H1 (cell line): ENCODE measurements around the gene SYNPO. TPM values are rescaled to one million over a fixed set of nuclear protein-coding genes. Genes with fewer than 3 reads are reported as not detected.

Source experiments
- CTCF ChIA-PET: fragments of 300-600 bp; sonication (Branson Sonifier 250); formaldehyde crosslinking; loops from one replicate; lab custom pipeline; 2021; ENCODE audit not compliant: partially characterized antibody; lab: Charles Lee
- POLR2A ChIA-PET: fragments of 300-600 bp; sonication (Branson Sonifier 250); formaldehyde crosslinking; loops from one replicate; lab custom pipeline; 2021; ENCODE audit warnings: inconsistent platforms; ENCODE audit not compliant: partially characterized antibody; lab: Charles Lee
- DNase-seq, 2 experiments: peaks; one replicate each; pipeline versions ENCODE4 v3.0.0 to v3.0.0-alpha.2; 2010 to 2022; ENCODE audit warnings: low spot score in 2 of 2, low read depth in 1 of 2, mixed read lengths in 1 of 2
- FAIRE-seq: peaks from 2 replicates; lab custom pipeline; 2011; peaks lifted over from hg19 to GRCh38; lab: Jason Lieb, UNC
- H2AFZ ChIP-seq: 2 replicates; pipeline ENCODE4 v1.8.1; 2012; ENCODE audit warnings: low read length, inconsistent platforms
- H2AK5ac ChIP-seq: 2 replicates; pipeline ENCODE4 v1.6.1; 2013; ENCODE audit warnings: low read depth, low read length
- H2BK120ac ChIP-seq: replicated peaks from 2 replicates; pipeline ENCODE3; 2013; ENCODE audit warnings: low read depth, low read length, inconsistent platforms
- H2BK12ac ChIP-seq: 2 replicates; pipeline ENCODE4 v1.6.1; 2013; ENCODE audit warnings: low read depth, low read length
- H2BK15ac ChIP-seq: 2 replicates; pipeline ENCODE4 v1.6.1; 2013; ENCODE audit warnings: low read length
- H2BK20ac ChIP-seq: 2 replicates; pipeline ENCODE4 v1.6.1; 2013; ENCODE audit warnings: low read length
- H2BK5ac ChIP-seq: 2 replicates; pipeline ENCODE4 v1.6.1; 2013; ENCODE audit warnings: low read depth, low read length
- H3K14ac ChIP-seq: 2 replicates; pipeline ENCODE4 v1.6.1; 2013; ENCODE audit warnings: inconsistent platforms; ENCODE audit not compliant: insufficient read length
- H3K18ac ChIP-seq: 2 replicates; pipeline ENCODE4 v1.6.1; 2013; ENCODE audit warnings: low read length; ENCODE audit errors: extremely low read depth
- H3K23ac ChIP-seq: 2 replicates; pipeline ENCODE4 v1.6.1; 2013; ENCODE audit warnings: inconsistent platforms; ENCODE audit not compliant: insufficient read length
- H3K23me2 ChIP-seq: 2 replicates; pipeline ENCODE4 v1.6.1; 2013; ENCODE audit warnings: low read depth, low read length
- H3K27ac ChIP-seq: 2 replicates; pipeline ENCODE4 v1.6.1; 2011; ENCODE audit warnings: low read depth, low read length, inconsistent platforms
- H3K27me3 ChIP-seq, 4 experiments: replicated peaks in 1 of 4; 1 replicate in 1 of 4; 2 replicates in 3 of 4; pipeline versions ENCODE4 v1.6.1 to v1.8.1; 2011 to 2013; ENCODE audit warnings: low read length in 3 of 4, mild to moderate bottlenecking in 3 of 4, inconsistent platforms in 2 of 4, mixed read lengths in 2 of 4, moderate library complexity in 1 of 4; ENCODE audit not compliant: control insufficient read depth in 3 of 4, insufficient read depth in 3 of 4; ENCODE audit errors: extremely low read depth in 1 of 4
- H3K36me3 ChIP-seq, 4 experiments: 2 replicates each; pipeline versions ENCODE4 v1.6.1 to v1.8.1; 2011 to 2013; ENCODE audit warnings: mild to moderate bottlenecking in 4 of 4, low read length in 3 of 4, moderate library complexity in 2 of 4, control low read depth in 1 of 4, inconsistent platforms in 1 of 4; ENCODE audit not compliant: insufficient read depth in 4 of 4, control insufficient read depth in 2 of 4
- H3K4ac ChIP-seq: replicated peaks from 2 replicates; pipeline ENCODE3; 2013; ENCODE audit warnings: low read length, low read depth, mixed read lengths, inconsistent platforms; ENCODE audit not compliant: insufficient read length
- H3K4me1 ChIP-seq, 4 experiments: replicated peaks in 1 of 4; 1 replicate in 1 of 4; 2 replicates in 3 of 4; pipeline versions ENCODE4 v1.6.1 to v1.8.1; 2011 to 2013; ENCODE audit warnings: low read length in 3 of 4, inconsistent platforms in 2 of 4, mixed read lengths in 1 of 4; ENCODE audit not compliant: insufficient read depth in 4 of 4, control insufficient read depth in 3 of 4
- H3K4me2 ChIP-seq, 2 experiments: 2 replicates each; pipeline versions ENCODE4 v1.6.1 to v1.8.1; 2011 to 2013; ENCODE audit warnings: low read depth in 2 of 2, low read length in 2 of 2, control low read depth in 1 of 2, inconsistent platforms in 1 of 2, mild to moderate bottlenecking in 1 of 2; ENCODE audit not compliant: insufficient read depth in 1 of 2
- H3K4me3 ChIP-seq, 4 experiments: fragments of 200-600, 300-600 bp in 1 of 4; sonication (generic), shearing (Covaris generic), sonication (Bioruptor Twin) in 1 of 4; 2 replicates each; pipeline versions ENCODE4 v1.5.1 to v1.8.1; 2011 to 2016; ENCODE audit warnings: low read length in 4 of 4, low read depth in 3 of 4, control low read depth in 2 of 4, inconsistent platforms in 2 of 4, mild to moderate bottlenecking in 2 of 4, mixed read lengths in 1 of 4, moderate library complexity in 1 of 4; ENCODE audit not compliant: insufficient read depth in 2 of 4; ENCODE audit errors: extremely low read depth in 1 of 4
- H3K56ac ChIP-seq: replicated peaks from 2 replicates; pipeline ENCODE3; 2013; ENCODE audit warnings: low read depth, mild to moderate bottlenecking, mixed read lengths, low read length, inconsistent platforms; ENCODE audit not compliant: insufficient read length
- H3K79me1 ChIP-seq: 2 replicates; pipeline ENCODE4 v1.6.1; 2013; ENCODE audit warnings: low read depth, low read length, control low read depth
- H3K79me2 ChIP-seq, 2 experiments: 2 replicates each; pipeline versions ENCODE4 v1.6.1 to v1.8.1; 2012 to 2013; ENCODE audit warnings: low read length in 2 of 2, mild to moderate bottlenecking in 2 of 2, inconsistent platforms in 1 of 2; ENCODE audit not compliant: insufficient read depth in 2 of 2, control insufficient read depth in 1 of 2
- H3K9ac ChIP-seq, 4 experiments: replicated peaks in 1 of 4; 1 replicate in 1 of 4; 2 replicates in 3 of 4; pipeline versions ENCODE4 v1.6.1 to v1.8.1; 2011 to 2013; ENCODE audit warnings: low read depth in 3 of 4, low read length in 3 of 4, control low read depth in 2 of 4, mild to moderate bottlenecking in 2 of 4, moderate library complexity in 2 of 4, inconsistent platforms in 1 of 4; ENCODE audit errors: extremely low read depth in 1 of 4
- H3K9me3 ChIP-seq, 2 experiments: 2 replicates each; pipeline versions ENCODE4 v1.6.1 to v1.8.1; 2012 to 2013; ENCODE audit warnings: mild to moderate bottlenecking in 2 of 2, moderate library complexity in 2 of 2, control low read depth in 1 of 2, inconsistent platforms in 1 of 2, low read depth in 1 of 2, low read length in 1 of 2, mixed read lengths in 1 of 2; ENCODE audit not compliant: insufficient read depth in 2 of 2
- H4K20me1 ChIP-seq, 2 experiments: replicated peaks in 1 of 2; 2 replicates each; pipeline versions ENCODE3 to v1.8.1; 2011 to 2013; ENCODE audit warnings: inconsistent platforms in 2 of 2, low read length in 2 of 2, mild to moderate bottlenecking in 1 of 2; ENCODE audit not compliant: insufficient read depth in 2 of 2, control insufficient read depth in 1 of 2
- H4K5ac ChIP-seq: 2 replicates; pipeline ENCODE4 v1.6.1; 2013; ENCODE audit warnings: low read length, low read depth, mixed read lengths, inconsistent platforms; ENCODE audit not compliant: insufficient read length
- H4K8ac ChIP-seq: 2 replicates; pipeline ENCODE4 v1.8.0; 2013; ENCODE audit warnings: mild to moderate bottlenecking, moderate library complexity, low read length, inconsistent platforms; ENCODE audit not compliant: insufficient read depth; ENCODE audit errors: extremely low read depth
- H4K91ac ChIP-seq: replicated peaks from 2 replicates; pipeline ENCODE3; 2013; ENCODE audit warnings: low read length, mixed read lengths, inconsistent platforms; ENCODE audit not compliant: insufficient read length
- CREB1 ChIP-seq: IDR thresholded peaks from 2 replicates; pipeline ENCODE4 v1.6.1; 2012; ENCODE audit warnings: inconsistent platforms
- KDM1A ChIP-seq: fragments of 200-600, 300-600 bp; sonication (generic); IDR thresholded peaks from 2 replicates; pipeline ENCODE4 v1.7.1; 2016; ENCODE audit warnings: mild to moderate bottlenecking, low read length, borderline replicate concordance
- KDM4A ChIP-seq: IDR thresholded peaks from one replicate; pipeline ENCODE4 v1.7.1; 2012; ENCODE audit warnings: low read depth, mild to moderate bottlenecking, moderate library complexity, low read length, inconsistent platforms; ENCODE audit not compliant: severe bottlenecking
- KDM5A ChIP-seq: fragments of 200-600 bp; IDR thresholded peaks from 2 replicates; pipeline ENCODE4 v1.7.1; 2012; ENCODE audit warnings: mild to moderate bottlenecking, low read length, inconsistent platforms, mixed read lengths
- SIN3A ChIP-seq, 2 experiments: IDR thresholded peaks in 1 of 2; conservative IDR thresholded peaks in 1 of 2; 2 replicates each; pipeline ENCODE4 v1.6.1; 2011 to 2012; ENCODE audit warnings: low read length in 2 of 2, improper control_type of control experiment in 1 of 2, low read depth in 1 of 2, mild to moderate bottlenecking in 1 of 2
- SP1 ChIP-seq: IDR thresholded peaks from 2 replicates; pipeline ENCODE4 v1.6.1; 2011; ENCODE audit warnings: low read depth, low read length
- TAF1 ChIP-seq: IDR thresholded peaks from 2 replicates; pipeline ENCODE4 v1.6.1; 2011; ENCODE audit warnings: mild to moderate bottlenecking, low read depth, low read length
- WGBS, 2 experiments: shearing (Covaris generic) in 1 of 2; methylation state at CpG; one replicate each; pipeline versions ENCODE4 v1.1.6 to v1.1.7; 2013 to 2015; ENCODE audit warnings: low lambda C conversion rate in 2 of 2, mixed read lengths in 2 of 2, inconsistent platforms in 1 of 2, low coverage in 1 of 2, missing lambda C conversion rate in 1 of 2; ENCODE audit not compliant: insufficient replicate concordance in 2 of 2, insufficient coverage in 1 of 2, insufficient read length in 1 of 2; ENCODE audit errors: extremely low coverage in 1 of 2, missing lambda C conversion rate in 1 of 2; 5-methylcytosine and 5-hydroxymethylcytosine counted together
- polyA plus RNA-seq, 7 experiments: library from polyadenylated mRNA; depleted of rRNA in 3 of 7; stranded (reverse) in 5 of 7; unstranded in 2 of 7; fragments of >200 nt in 5 of 7; fragments of 200-250 nt in 2 of 7; gene quantifications; 1 replicate in 5 of 7; 2 replicates in 1 of 7; 4 replicates in 1 of 7; pipeline versions ENCODE4 v1.2.1 to v1.2.3, GENCODE V29; 2011 to 2013; ENCODE audit warnings: missing spikeins in 2 of 7, mixed read lengths in 2 of 7
- total RNA-seq: library from RNA; stranded (reverse); fragmentation: NEBNext Ultra II Directional; extraction: Animal tissue kit (Norgen Biotek cat#: 25700); gene quantifications from 2 replicates; pipeline ENCODE4 v1.2.1, GENCODE V29; 2021
- TF ChIP-seq, protein P1 (sequence below): IDR thresholded peaks from 2 replicates; pipeline ENCODE4 v1.6.1; 2012; ENCODE audit warnings: low read length, inconsistent platforms
- TF ChIP-seq, protein P2 (sequence below): IDR thresholded peaks from 2 replicates; pipeline ENCODE4 v1.6.1; 2012; ENCODE audit warnings: inconsistent platforms

SYNPO gene
- total and polyA plus RNA-seq, 2 of the 8 experiments (the other 6 are each of a cell fraction or from before 2014, with no cell fraction given): 2.3 TPM

DNA sequence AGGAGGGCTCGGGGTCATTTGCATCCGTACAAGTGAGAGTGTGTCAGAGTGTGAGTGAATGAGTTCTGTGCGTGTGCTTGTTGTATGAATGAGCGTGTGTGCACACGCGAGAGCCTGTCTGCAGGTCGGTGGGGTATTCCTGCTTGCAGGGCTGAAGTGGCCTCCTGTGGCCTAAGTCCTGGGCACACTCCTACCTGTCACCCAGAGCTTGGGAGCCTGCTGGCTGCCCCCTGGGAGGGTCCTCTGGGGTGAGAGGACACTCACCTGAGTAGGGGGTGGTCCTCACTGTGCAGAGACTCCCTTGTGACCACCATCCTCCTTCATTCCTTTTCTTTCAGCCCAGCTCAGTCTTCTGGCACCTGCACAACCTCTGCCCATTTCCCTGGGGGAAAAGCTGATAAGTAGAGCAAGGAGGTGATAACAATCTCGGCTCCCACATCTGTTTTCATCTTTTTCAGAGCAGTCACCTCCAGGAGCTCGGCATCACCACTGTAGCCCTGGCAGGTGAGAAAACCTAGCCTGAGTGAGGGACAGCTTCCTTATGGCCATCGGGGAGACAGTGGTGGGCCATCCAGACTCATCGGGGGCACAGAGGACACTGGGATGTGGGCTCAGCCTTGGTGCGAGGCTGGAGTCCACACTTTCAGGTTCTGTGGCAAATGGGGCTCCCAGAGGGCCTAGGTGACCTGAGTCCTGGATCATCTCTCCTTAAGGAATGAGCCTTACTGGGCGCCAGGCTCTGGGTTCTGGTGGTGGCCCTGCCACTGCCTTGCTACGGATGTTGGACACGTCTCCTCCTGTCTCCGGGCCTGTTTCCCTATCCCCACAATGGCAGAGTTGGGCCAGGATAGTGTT, 38.7 kb upstream of the SYNPO start:
- Histone ChIP-seq H3K79me1 (no peaks in the 10 kb centered on the region), H3K4ac (no peak overlapping the region), H3K79me2 (no peaks in the 10 kb centered on the region), H2AK5ac (no peak overlapping the region), H3K27me3 (no peaks in the 10 kb centered on the region), H3K36me3 (no peaks in the 10 kb centered on the region), H3K18ac (no peak overlapping the region), H3K56ac (no peak overlapping the region), H4K8ac (peak overlapping the region; percentile 58; the same call in 1 of the 2 replicates), H3K9ac (no peak overlapping the region), H4K5ac (no peak overlapping the region), H3K4me1 (peaks cover 0 to 2% (median 0%) of the 10 kb centered on the region in 4 experiments; a peak in 1 of 7 replicates), H3K14ac (no peak overlapping the region), H3K9me3 (no peaks in the 10 kb centered on the region), H3K23ac (no peak overlapping the region), H4K91ac (no peak overlapping the region), H3K23me2 (no peaks in the 10 kb centered on the region), H2BK15ac (no peak overlapping the region), H3K4me3 (no peak overlapping the region), H2BK20ac (no peak overlapping the region), H2BK120ac (no peak overlapping the region), H2BK5ac (no peak overlapping the region), H2BK12ac (no peak overlapping the region), H3K4me2 (no peak overlapping the region), H3K27ac (no peak overlapping the region), H2AFZ (no peak overlapping the region), H4K20me1 (no peaks in the 10 kb centered on the region)
- POLR2A ChIA-PET: interaction anchor here (1.4 kb wide), 2 partner anchors 55 to 99 kb away, joined by 3 read pairs; partner anchors contain the start of gene RBM22
- DNase-seq (no peak), FAIRE-seq (no peak)
- 91% methylated on average over 16 of the region's 16 CpGs; no CpG with 5 or more reads in 1 of the 2 experiments for WGBS, 2 experiments
- CTCF ChIA-PET: interaction anchor here (0.7 to 5.6 kb wide), 10 partner anchors 9 to 142 kb away, joined by 3 to 25 read pairs (median 3); no protein-coding TSS in a partner anchor
- TF ChIP-seq KDM5A: no peak
- TF ChIP-seq, protein P1, sequence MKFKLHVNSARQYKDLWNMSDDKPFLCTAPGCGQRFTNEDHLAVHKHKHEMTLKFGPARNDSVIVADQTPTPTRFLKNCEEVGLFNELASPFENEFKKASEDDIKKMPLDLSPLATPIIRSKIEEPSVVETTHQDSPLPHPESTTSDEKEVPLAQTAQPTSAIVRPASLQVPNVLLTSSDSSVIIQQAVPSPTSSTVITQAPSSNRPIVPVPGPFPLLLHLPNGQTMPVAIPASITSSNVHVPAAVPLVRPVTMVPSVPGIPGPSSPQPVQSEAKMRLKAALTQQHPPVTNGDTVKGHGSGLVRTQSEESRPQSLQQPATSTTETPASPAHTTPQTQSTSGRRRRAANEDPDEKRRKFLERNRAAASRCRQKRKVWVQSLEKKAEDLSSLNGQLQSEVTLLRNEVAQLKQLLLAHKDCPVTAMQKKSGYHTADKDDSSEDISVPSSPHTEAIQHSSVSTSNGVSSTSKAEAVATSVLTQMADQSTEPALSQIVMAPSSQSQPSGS: no peak
- TF ChIP-seq SP1: no peak
- TF ChIP-seq, protein P2, sequence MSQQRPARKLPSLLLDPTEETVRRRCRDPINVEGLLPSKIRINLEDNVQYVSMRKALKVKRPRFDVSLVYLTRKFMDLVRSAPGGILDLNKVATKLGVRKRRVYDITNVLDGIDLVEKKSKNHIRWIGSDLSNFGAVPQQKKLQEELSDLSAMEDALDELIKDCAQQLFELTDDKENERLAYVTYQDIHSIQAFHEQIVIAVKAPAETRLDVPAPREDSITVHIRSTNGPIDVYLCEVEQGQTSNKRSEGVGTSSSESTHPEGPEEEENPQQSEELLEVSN: no peak
- no peak for TF ChIP-seq CREB1
- TF ChIP-seq KDM1A: no peak
- no peak for TF ChIP-seq SIN3A (conservative IDR thresholded peaks at IDR 0.05 in 1 of 2, IDR thresholded peaks at IDR 0.05 in 1 of 2; ENCODE audit: low read depth in 1 of 2, low read length in 2 of 2)
- no peak for TF ChIP-seq TAF1
- TF ChIP-seq KDM4A: no peak
